H9 (cell line): Measurements from ENCODE around the gene TRIO. TPM values are rescaled to one million over a fixed set of nuclear protein-coding genes. Genes with fewer than 3 reads are reported as not detected.
A peak's percentile ranks its signal among the peaks of the same experiment; 100 is the strongest.

Source experiments
- DNase-seq: peaks from one replicate; pipeline ENCODE4 v3.0.0-alpha.2; 2017
- H2AFZ ChIP-seq: one replicate; pipeline ENCODE4 v1.6.1; 2013; ENCODE audit warnings: mild to moderate bottlenecking, low read length, control low read depth, moderate library complexity
- H2AK5ac ChIP-seq: 2 replicates; pipeline ENCODE4 v1.6.1; 2013; ENCODE audit warnings: low read length, control low read depth, mixed read lengths; ENCODE audit not compliant: insufficient read length
- H2BK120ac ChIP-seq: one replicate; pipeline ENCODE4 v1.6.1; 2013; ENCODE audit warnings: low read depth, mild to moderate bottlenecking, low read length, control low read depth, inconsistent platforms; ENCODE audit not compliant: poor library complexity, severe bottlenecking
- H2BK12ac ChIP-seq: 2 replicates; pipeline ENCODE4 v1.6.1; 2013; ENCODE audit warnings: low read length, control low read depth, mixed read lengths, low read depth; ENCODE audit not compliant: insufficient read length
- H2BK15ac ChIP-seq: 2 replicates; pipeline ENCODE4 v1.6.1; 2013; ENCODE audit warnings: low read depth, low read length, control low read depth
- H2BK20ac ChIP-seq: one replicate; pipeline ENCODE4 v1.6.1; 2013; ENCODE audit warnings: low read depth, mild to moderate bottlenecking, low read length, control low read depth, inconsistent platforms; ENCODE audit not compliant: poor library complexity, severe bottlenecking
- H2BK5ac ChIP-seq: 2 replicates; pipeline ENCODE4 v1.6.1; 2013; ENCODE audit warnings: low read length, control low read depth, mixed read lengths; ENCODE audit not compliant: insufficient read length
- H3K14ac ChIP-seq: 2 replicates; pipeline ENCODE4 v1.6.1; 2013; ENCODE audit warnings: low read length, control low read depth; ENCODE audit not compliant: insufficient read depth
- H3K18ac ChIP-seq: 2 replicates; pipeline ENCODE4 v1.6.1; 2013; ENCODE audit warnings: low read depth, mild to moderate bottlenecking, mixed read lengths, low read length, control low read depth; ENCODE audit not compliant: insufficient read length
- H3K23ac ChIP-seq: 2 replicates; pipeline ENCODE4 v1.6.1; 2013; ENCODE audit warnings: low read length, control low read depth, mixed read lengths, low read depth; ENCODE audit not compliant: insufficient read length
- H3K23me2 ChIP-seq: 2 replicates; pipeline ENCODE4 v1.6.1; 2013; ENCODE audit warnings: low read depth, mild to moderate bottlenecking, mixed read lengths, low read length, control low read depth; ENCODE audit not compliant: insufficient read length, poor library complexity, severe bottlenecking
- H3K27ac ChIP-seq: 2 replicates; pipeline ENCODE4 v1.5.1; 2013; ENCODE audit warnings: low read length, control low read depth, mixed read lengths, low read depth; ENCODE audit not compliant: insufficient read length
- H3K27me3 ChIP-seq: 2 replicates; pipeline ENCODE4 v1.6.1; 2013; ENCODE audit warnings: low read length, control low read depth, inconsistent platforms; ENCODE audit not compliant: insufficient read depth
- H3K4ac ChIP-seq: 2 replicates; pipeline ENCODE4 v1.6.1; 2013; ENCODE audit warnings: low read depth, mild to moderate bottlenecking, control low read depth, inconsistent platforms, low read length, moderate library complexity
- H3K4me1 ChIP-seq: 2 replicates; pipeline ENCODE4 v1.6.1; 2013; ENCODE audit warnings: low read length, control low read depth, inconsistent platforms; ENCODE audit not compliant: insufficient read depth
- H3K4me2 ChIP-seq: 2 replicates; pipeline ENCODE4 v1.6.1; 2013; ENCODE audit warnings: low read length, control low read depth, mixed read lengths; ENCODE audit not compliant: insufficient read length, insufficient read depth
- H3K56ac ChIP-seq: 2 replicates; pipeline ENCODE4 v1.6.1; 2013; ENCODE audit warnings: low read depth, mild to moderate bottlenecking, mixed read lengths, low read length, control low read depth; ENCODE audit not compliant: insufficient read length
- H3K79me1 ChIP-seq: 2 replicates; pipeline ENCODE4 v1.6.1; 2013; ENCODE audit warnings: low read depth, mild to moderate bottlenecking, moderate library complexity, low read length, control low read depth, inconsistent platforms; ENCODE audit not compliant: insufficient read depth, poor library complexity, severe bottlenecking
- H3K79me2 ChIP-seq: 2 replicates; pipeline ENCODE4 v1.6.1; 2013; ENCODE audit warnings: low read length, control low read depth, inconsistent platforms; ENCODE audit not compliant: insufficient read depth
- H3K9ac ChIP-seq: 2 replicates; pipeline ENCODE4 v1.6.1; 2013; ENCODE audit warnings: low read length, control low read depth, mixed read lengths; ENCODE audit not compliant: insufficient read length; ENCODE audit errors: extremely low read depth
- H3K9me3 ChIP-seq: one replicate; pipeline ENCODE4 v1.6.1; 2013; ENCODE audit warnings: low read depth, low read length, inconsistent platforms; ENCODE audit not compliant: control insufficient read depth
- H3T11ph ChIP-seq: one replicate; pipeline ENCODE4 v1.6.1; 2013; ENCODE audit warnings: mild to moderate bottlenecking, low read length, control low read depth, inconsistent platforms
- H4K20me1 ChIP-seq: one replicate; pipeline ENCODE4 v1.6.1; 2013; ENCODE audit not compliant: control insufficient read depth, insufficient read length, insufficient read depth
- H4K5ac ChIP-seq: 2 replicates; pipeline ENCODE4 v1.6.1; 2013; ENCODE audit warnings: low read depth, mild to moderate bottlenecking, mixed read lengths, low read length, control low read depth; ENCODE audit not compliant: insufficient read length
- H4K8ac ChIP-seq: replicated peaks from 2 replicates; pipeline ENCODE4 v1.6.1; 2013; ENCODE audit warnings: low read length, control low read depth, mixed read lengths, low read depth; ENCODE audit not compliant: insufficient read length
- H4K91ac ChIP-seq: 2 replicates; pipeline ENCODE4 v1.6.1; 2013; ENCODE audit warnings: low read depth, mild to moderate bottlenecking, moderate library complexity, mixed read lengths, low read length, control low read depth; ENCODE audit not compliant: insufficient read length
- H3K27ac Mint-ChIP-seq, 3 experiments: 2 replicates in 2 of 3; 3 replicates in 1 of 3; pipeline ENCODE4 v1.8.0; 2020 to 2021; ENCODE audit warnings: mixed read lengths in 3 of 3, mild to moderate bottlenecking in 1 of 3, moderate library complexity in 1 of 3
- H3K27me3 Mint-ChIP-seq: 2 replicates; pipeline ENCODE4 v1.8.0; 2021; ENCODE audit warnings: low read depth, mild to moderate bottlenecking, moderate library complexity, mixed read lengths
- H3K36me3 Mint-ChIP-seq, 3 experiments: 2 replicates in 2 of 3; 3 replicates in 1 of 3; pipeline ENCODE4 v1.8.0; 2020 to 2021; ENCODE audit warnings: low read depth in 3 of 3, mixed read lengths in 3 of 3; ENCODE audit not compliant: insufficient read depth in 1 of 3
- H3K4me1 Mint-ChIP-seq, 2 experiments: 2 replicates each; pipeline ENCODE4 v1.8.0; 2020; ENCODE audit warnings: mixed read lengths in 2 of 2
- H3K4me3 Mint-ChIP-seq, 2 experiments: 2 replicates in 1 of 2; 3 replicates in 1 of 2; pipeline ENCODE4 v1.8.0; 2020 to 2021; ENCODE audit warnings: mild to moderate bottlenecking in 2 of 2, mixed read lengths in 2 of 2, moderate library complexity in 1 of 2
- H3K9me3 Mint-ChIP-seq, 2 experiments: 2 replicates in 1 of 2; 3 replicates in 1 of 2; pipeline ENCODE4 v1.8.0; 2020; ENCODE audit warnings: mild to moderate bottlenecking in 2 of 2, mixed read lengths in 2 of 2, moderate library complexity in 1 of 2
- CTCF ChIP-seq: fragments of 200-600 bp; sonication (generic); conservative IDR thresholded peaks from 3 replicates; pipeline ENCODE4 v1.8.0; 2021; ENCODE audit warnings: antibody characterized with exemption, mild to moderate bottlenecking
- WGBS: extraction: QIAGEN DNeasy Blood & Tissue Kit; methylation state at CpG from one replicate; pipeline ENCODE4 v1.1.7; 2013; ENCODE audit warnings: missing lambda C conversion rate, low lambda C conversion rate, mixed read lengths; ENCODE audit not compliant: insufficient read length; ENCODE audit errors: extremely low coverage; 5-methylcytosine and 5-hydroxymethylcytosine counted together
- total RNA-seq: library from RNA; stranded (reverse); gene quantifications from 2 replicates; pipeline ENCODE4 v1.2.1, GENCODE V29; 2021

TRIO gene
- total RNA-seq, 1 experiment from 2014 or later = 87.8 TPM

GRCh38 chr5:14463629-14464028 is 320.5 kb downstream of the TRIO start:
- peaks cover 8 to 9% of the 10 kb centered on the region in 2 experiments for H3K4me1 Mint-ChIP-seq
- WGBS = no CpG with 5 or more reads among the region's 3 CpGs
- Histone ChIP-seq H2BK5ac (no peak overlapping the region), H3K56ac (no peak overlapping the region), H3K18ac (no peak overlapping the region), H3K4me1 (no peaks in the 10 kb centered on the region; the same call in 1 of the 2 replicates), H3K79me1 (no peaks in the 10 kb centered on the region), H3K27me3 (no peaks in the 10 kb centered on the region), H2AK5ac (no peak overlapping the region), H3K14ac (no peak overlapping the region), H3K23ac (no peak overlapping the region), H3K9me3 (no peaks in the 10 kb centered on the region), H3K9ac (no peak overlapping the region), H3K4ac (no peak overlapping the region), H4K20me1 (no peaks in the 10 kb centered on the region), H3T11ph (no peak overlapping the region), H2BK20ac (no peak overlapping the region), H4K8ac (no peak overlapping the region), H2BK15ac (no peak overlapping the region), H2BK120ac (no peak overlapping the region), H3K27ac (no peak overlapping the region), H3K4me2 (no peak overlapping the region), H3K79me2 (no peaks in the 10 kb centered on the region), H4K91ac (no peak overlapping the region), H2BK12ac (no peak overlapping the region), H2AFZ (no peak overlapping the region), H4K5ac (no peak overlapping the region), H3K23me2 (no peaks in the 10 kb centered on the region)
- H3K36me3 Mint-ChIP-seq = peaks cover 15 to 54% (median 52%) of the 10 kb centered on the region in 3 experiments; a peak in 6 of 7 replicates
- no peaks in the 10 kb centered on the region for H3K9me3 Mint-ChIP-seq
- no peaks in the 10 kb centered on the region for H3K27me3 Mint-ChIP-seq
- no peak for DNase-seq
- TF ChIP-seq CTCF = no peak
- H3K27ac Mint-ChIP-seq = 0 out of 7 replicates have a peak overlapping the region, but pooled peaks of 1 of the 3 experiments have one; percentile 21
- no peak overlapping the region for H3K4me3 Mint-ChIP-seq
